ENCODE data around the gene NGF. TPM values are rescaled to one million over a fixed set of nuclear protein-coding genes. Genes with fewer than 3 reads are reported as not detected.

The NGF gene
- total and polyA plus RNA-seq, 11 donors: 0.94 to 13.6 (median 2.9) TPM

- TF ChIP-seq CTCF (IDR thresholded peaks at IDR 0.05): no peak
- no peak for TF ChIP-seq POLR2A (IDR thresholded peaks at IDR 0.05)
- 86 to 89% (median 87%) methylated on average over 5 of the region's 5 CpGs for WGBS, 4 donors
- intact Hi-C loops (cut with DNase I): no loop called here
Measured at GRCh38 chr1:115237507-115237906, 100.5 kb downstream of the NGF start.

GRCh38 chr1:115237023-115237422, 101.0 kb downstream of the NGF start:
- no peaks in the 10 kb centered on the region for H3K36me3 ChIP-seq
- no peak for ATAC-seq
- TF ChIP-seq CTCF (IDR thresholded peaks at IDR 0.05) (no peak), POLR2A (IDR thresholded peaks at IDR 0.05) (no peak)
- no peaks in the 10 kb centered on the region for H3K27me3 ChIP-seq
- intact Hi-C loops (cut with DNase I): no loop called here
- no peaks in the 10 kb centered on the region for H3K9me3 ChIP-seq
- H3K27ac ChIP-seq: no peak overlapping the region
- H3K4me3 ChIP-seq: no peak overlapping the region
- 92 to 95% (median 95%) methylated on average over 4 of the region's 4 CpGs for WGBS, 4 donors
- no peak for DNase-seq
- H3K4me1 ChIP-seq: peaks cover 0 to 6% (median 0%) of the 10 kb centered on the region in 12 donors

More at GRCh38 chr1:115237507-115237906, 100.5 kb downstream of the NGF start:
- ATAC-seq (no peak), DNase-seq (no peak)
- Histone ChIP-seq H3K4me1 (peaks cover 0 to 6% (median 0%) of the 10 kb centered on the region in 12 donors), H3K36me3 (no peaks in the 10 kb centered on the region), H3K4me3 (no peak overlapping the region), H3K27ac (no peak overlapping the region), H3K27me3 (no peaks in the 10 kb centered on the region), H3K9me3 (no peaks in the 10 kb centered on the region)

Other genes starting within 250 kb of the NGF start
- gene TSPAN2, start 248.7 kb downstream of the NGF start, total RNA-seq: 10 to 100 TPM in 1 of 9 donors, 1 to 10 TPM in 8; 4.6 to 10.6 (median 7.1) TPM
- gene TSPAN2, start 248.7 kb downstream of the NGF start, polyA plus RNA-seq: 1 to 10 TPM; 2.8 to 3.4 TPM

Measured in heart left ventricle (tissue), 16 donors.